Panc1 (cell line): Measurements from ENCODE around the gene TBX1. TPM values are rescaled to one million over a fixed set of nuclear protein-coding genes. Genes with fewer than 3 reads are reported as not detected.

Source experiments
- ATAC-seq: fragments of 200-7000 bp; cut with Tn5 transposase; 2 replicates; pipeline ENCODE4 v1.9.1; 2020; ENCODE audit warnings: mild to moderate bottlenecking, moderate library complexity
- BruUV-seq: library from RNA; stranded (reverse); fragments of 400-500 nt; replicated peaks from 2 replicates; lab custom pipeline; 2021; lab: Mats Ljungman, UMichigan
- CTCF ChIA-PET: fragments of 300-600 bp; sonication (Branson Sonifier 250); formaldehyde crosslinking; loops from one replicate; lab custom pipeline; 2022; ENCODE audit warnings: antibody characterized with exemption; lab: Charles Lee
- POLR2A ChIA-PET: fragments of 300-600 bp; sonication (Branson Sonifier 250); formaldehyde crosslinking; loops from one replicate; lab custom pipeline; 2022; ENCODE audit warnings: antibody characterized with exemption; lab: Charles Lee
- DNase-seq: peaks from one replicate; pipeline ENCODE4 v3.0.0-alpha.2; 2010; ENCODE audit warnings: low read depth, low spot score
- H3K27ac ChIP-seq: 2 replicates; pipeline ENCODE4 v1.5.1; 2011; ENCODE audit warnings: mild to moderate bottlenecking, low read length, inconsistent platforms
- H3K27me3 ChIP-seq: fragments of 200-500 bp; sonication (Bioruptor generic); 2 replicates; pipeline ENCODE4 v1.6.0; 2014; ENCODE audit warnings: low read length, inconsistent platforms; ENCODE audit not compliant: control insufficient read depth, insufficient read depth
- H3K36me3 ChIP-seq: fragments of 200-500 bp; sonication (Bioruptor generic); 2 replicates; pipeline ENCODE4 v1.5.1; 2014; ENCODE audit warnings: inconsistent platforms, mild to moderate bottlenecking, low read length, moderate library complexity; ENCODE audit not compliant: control insufficient read depth, insufficient read depth
- H3K4me1 ChIP-seq: 2 replicates; pipeline ENCODE4 v1.5.1; 2011; ENCODE audit warnings: inconsistent platforms, mild to moderate bottlenecking, low read length, moderate library complexity; ENCODE audit not compliant: control insufficient read depth, insufficient read depth
- H3K4me3 ChIP-seq, 2 experiments: 2 replicates each; pipeline ENCODE4 v1.5.1; 2011 to 2012; ENCODE audit warnings: low read depth in 2 of 2, low read length in 2 of 2, mild to moderate bottlenecking in 2 of 2, inconsistent platforms in 1 of 2, moderate library complexity in 1 of 2
- H3K9me3 ChIP-seq: fragments of 200-500 bp; sonication (Bioruptor generic); 2 replicates; pipeline ENCODE4 v1.5.1; 2014; ENCODE audit warnings: low read depth, mild to moderate bottlenecking, inconsistent platforms, low read length, moderate library complexity; ENCODE audit not compliant: control insufficient read depth, insufficient read depth
- CTCF ChIP-seq: fragments of 450-650 bp; IDR thresholded peaks from 2 replicates; pipeline ENCODE4 v1.5.1; 2017; ENCODE audit warnings: mild to moderate bottlenecking
- POLR2AphosphoS5 ChIP-seq: IDR thresholded peaks from 2 replicates; pipeline ENCODE4 v1.6.1; 2012; ENCODE audit warnings: mild to moderate bottlenecking, low read depth, low read length, moderate library complexity
- SIN3A ChIP-seq: IDR thresholded peaks from 2 replicates; pipeline ENCODE4 v1.6.1; 2012; ENCODE audit warnings: low read depth, mild to moderate bottlenecking, low read length, moderate library complexity, borderline replicate concordance; ENCODE audit not compliant: insufficient read depth
- TCF7L2 ChIP-seq: IDR thresholded peaks from 2 replicates; pipeline ENCODE4 v1.6.1; 2011; ENCODE audit warnings: mild to moderate bottlenecking, low read depth, low read length, inconsistent platforms
- in situ Hi-C: cut with HindIII; loops from 2 replicates; pipeline ENCODE4 v1.10.0; 2016; ENCODE audit warnings: low sequenced_read_pairs, low pct_unique_long_range_greater_than_20kb
- intact Hi-C: fragments of 100-400 bp; cut with micrococcal nuclease; formaldehyde crosslinking; loops from one replicate; pipeline ENCODE4 v1.10.0; 2022; ENCODE audit not compliant: unreplicated experiment
- total RNA-seq: library from RNA; stranded (reverse); gene quantifications from one replicate; pipeline ENCODE4 v1.2.1, GENCODE V29; 2021; ENCODE audit not compliant: unreplicated experiment
- TF ChIP-seq, protein P1 (sequence below), 2 experiments: IDR thresholded peaks; 2 replicates each; pipeline ENCODE4 v1.6.1; 2011 to 2012; ENCODE audit warnings: low read depth in 2 of 2, control low read depth in 1 of 2, low read length in 1 of 2, mild to moderate bottlenecking in 1 of 2, moderate library complexity in 1 of 2; ENCODE audit not compliant: insufficient read depth in 1 of 2

Gene TBX1
- total RNA-seq, 1 experiment from 2014 or later = 91.7 TPM

- POLR2A ChIA-PET = interaction anchor here (0.6 kb wide), 1 partner anchor 47 kb away, joined by 3 read pairs; no protein-coding TSS in a partner anchor
- no TSS peak for BruUV-seq
- intact Hi-C loops = no loop called here
Observed at GRCh38 chr22:19782533-19782932, 22.0 kb downstream of the TBX1 start.

GRCh38 chr22:19783586-19784383 is 23.2 kb downstream of the TBX1 start:
- in situ Hi-C loops = no loop called here
- BruUV-seq = no TSS peak
- ATAC-seq (no peak), DNase-seq (no peak)
- CTCF ChIA-PET = no interaction called here
- POLR2A ChIA-PET = no interaction called here
- Histone ChIP-seq H3K4me1 (peaks cover 8% of the 10 kb centered on the region), H3K9me3 (no peaks in the 10 kb centered on the region), H3K4me3 (no peak overlapping the region), H3K36me3 (no peaks in the 10 kb centered on the region), H3K27ac (no peak overlapping the region), H3K27me3 (no peaks in the 10 kb centered on the region)
- TF ChIP-seq, protein P1, sequence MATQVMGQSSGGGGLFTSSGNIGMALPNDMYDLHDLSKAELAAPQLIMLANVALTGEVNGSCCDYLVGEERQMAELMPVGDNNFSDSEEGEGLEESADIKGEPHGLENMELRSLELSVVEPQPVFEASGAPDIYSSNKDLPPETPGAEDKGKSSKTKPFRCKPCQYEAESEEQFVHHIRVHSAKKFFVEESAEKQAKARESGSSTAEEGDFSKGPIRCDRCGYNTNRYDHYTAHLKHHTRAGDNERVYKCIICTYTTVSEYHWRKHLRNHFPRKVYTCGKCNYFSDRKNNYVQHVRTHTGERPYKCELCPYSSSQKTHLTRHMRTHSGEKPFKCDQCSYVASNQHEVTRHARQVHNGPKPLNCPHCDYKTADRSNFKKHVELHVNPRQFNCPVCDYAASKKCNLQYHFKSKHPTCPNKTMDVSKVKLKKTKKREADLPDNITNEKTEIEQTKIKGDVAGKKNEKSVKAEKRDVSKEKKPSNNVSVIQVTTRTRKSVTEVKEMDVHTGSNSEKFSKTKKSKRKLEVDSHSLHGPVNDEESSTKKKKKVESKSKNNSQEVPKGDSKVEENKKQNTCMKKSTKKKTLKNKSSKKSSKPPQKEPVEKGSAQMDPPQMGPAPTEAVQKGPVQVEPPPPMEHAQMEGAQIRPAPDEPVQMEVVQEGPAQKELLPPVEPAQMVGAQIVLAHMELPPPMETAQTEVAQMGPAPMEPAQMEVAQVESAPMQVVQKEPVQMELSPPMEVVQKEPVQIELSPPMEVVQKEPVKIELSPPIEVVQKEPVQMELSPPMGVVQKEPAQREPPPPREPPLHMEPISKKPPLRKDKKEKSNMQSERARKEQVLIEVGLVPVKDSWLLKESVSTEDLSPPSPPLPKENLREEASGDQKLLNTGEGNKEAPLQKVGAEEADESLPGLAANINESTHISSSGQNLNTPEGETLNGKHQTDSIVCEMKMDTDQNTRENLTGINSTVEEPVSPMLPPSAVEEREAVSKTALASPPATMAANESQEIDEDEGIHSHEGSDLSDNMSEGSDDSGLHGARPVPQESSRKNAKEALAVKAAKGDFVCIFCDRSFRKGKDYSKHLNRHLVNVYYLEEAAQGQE (IDR thresholded peaks at IDR 0.05; ENCODE audit: insufficient read depth in 1 of 2, low read depth in 2 of 2, low read length in 1 of 2) = no peak
- TF ChIP-seq CTCF = no peak
- TF ChIP-seq SIN3A = no peak
- TF ChIP-seq TCF7L2 = no peak
- no peak for TF ChIP-seq POLR2AphosphoS5
- intact Hi-C loops = no loop called here

More at GRCh38 chr22:19782533-19782932, 22.0 kb downstream of the TBX1 start:
- H3K27ac ChIP-seq = no peak overlapping the region
- in situ Hi-C loops = no loop called here
- ATAC-seq (no peak), DNase-seq (no peak)
- TF ChIP-seq SIN3A (no peak), CTCF (no peak), TCF7L2 (no peak), POLR2AphosphoS5 (no peak)
- TF ChIP-seq, protein P1 (IDR thresholded peaks at IDR 0.05; ENCODE audit: insufficient read depth in 1 of 2, low read depth in 2 of 2, low read length in 1 of 2) = no peak
- no peak overlapping the region for H3K4me3 ChIP-seq
- H3K9me3 ChIP-seq = no peaks in the 10 kb centered on the region
- H3K27me3 ChIP-seq = no peaks in the 10 kb centered on the region
- peaks cover 8% of the 10 kb centered on the region for H3K4me1 ChIP-seq
- no peaks in the 10 kb centered on the region for H3K36me3 ChIP-seq
- CTCF ChIA-PET = no interaction called here
